Liver (tissue), 9 donors: ENCODE data around the gene ARHGAP35. TPM values are rescaled to one million over a fixed set of nuclear protein-coding genes. Genes with fewer than 3 reads are reported as not detected.
"Not testable (repeated sequence)": the region's sequence is repeated elsewhere in the genome, so short reads cannot be mapped to it uniquely, and the experiment has no call there.

ENCODE experiments used
- DNase-seq: peaks from one replicate; pipeline ENCODE4 v3.0.0-alpha.2; 2017; ENCODE audit warnings: low spot score
- H3K27ac ChIP-seq, 2 donors: one replicate each; pipeline ENCODE4 v1.7.0; 2013; ENCODE audit warnings: inconsistent platforms in 2 of 2, low read length in 2 of 2, control low read depth in 1 of 2, low read depth in 1 of 2, mild to moderate bottlenecking in 1 of 2
- H3K27me3 ChIP-seq, 4 donors: one replicate each; pipeline versions ENCODE4 v1.6.1 to v1.7.0; 2013; ENCODE audit warnings: low read length in 3 of 4, inconsistent platforms in 1 of 4, mild to moderate bottlenecking in 1 of 4, moderate library complexity in 1 of 4; ENCODE audit not compliant: control insufficient read depth in 4 of 4, insufficient read depth in 4 of 4
- H3K36me3 ChIP-seq, 4 donors: one replicate each; pipeline versions ENCODE4 v1.6.1 to v1.7.0; 2013; ENCODE audit warnings: low read length in 3 of 4, mild to moderate bottlenecking in 3 of 4, low read depth in 1 of 4, moderate library complexity in 1 of 4; ENCODE audit not compliant: control insufficient read depth in 4 of 4, insufficient read depth in 3 of 4
- H3K4me1 ChIP-seq, 4 donors: one replicate each; pipeline versions ENCODE4 v1.6.1 to v1.7.0; 2013; ENCODE audit warnings: low read length in 3 of 4, mild to moderate bottlenecking in 3 of 4, moderate library complexity in 1 of 4; ENCODE audit not compliant: control insufficient read depth in 4 of 4, insufficient read depth in 4 of 4
- H3K4me3 ChIP-seq, 3 donors: one replicate each; pipeline versions ENCODE4 v1.6.1 to v1.7.0; 2013; ENCODE audit warnings: low read length in 3 of 3, control low read depth in 1 of 3, low read depth in 1 of 3, mild to moderate bottlenecking in 1 of 3
- H3K9ac ChIP-seq, 2 donors: one replicate each; pipeline ENCODE4 v1.7.0; 2013; ENCODE audit warnings: low read length in 2 of 2, mild to moderate bottlenecking in 2 of 2, moderate library complexity in 2 of 2, control low read depth in 1 of 2, low read depth in 1 of 2
- H3K9me3 ChIP-seq, 4 donors: one replicate each; pipeline versions ENCODE4 v1.6.1 to v1.7.0; 2013; ENCODE audit warnings: low read length in 3 of 4; ENCODE audit not compliant: control insufficient read depth in 4 of 4
- CTCF ChIP-seq: fragments of 150-350 bp; IDR thresholded peaks from 2 replicates; pipeline ENCODE4 v1.5.1; 2017; ENCODE audit warnings: improper control_type of control experiment, low read depth, low read length; ENCODE audit not compliant: missing input control
- EGR1 ChIP-seq, 2 donors: IDR thresholded peaks; 2 replicates each; pipeline ENCODE4 v1.6.1; 2016 to 2018; ENCODE audit warnings: antibody characterized with exemption in 2 of 2, low read depth in 2 of 2
- FOXA1 ChIP-seq: IDR thresholded peaks from 2 replicates; pipeline ENCODE4 v1.6.1; 2016; ENCODE audit warnings: antibody characterized with exemption
- FOXA2 ChIP-seq: IDR thresholded peaks from 2 replicates; pipeline ENCODE4 v1.6.1; 2016; ENCODE audit warnings: antibody characterized with exemption
- GABPA ChIP-seq, 2 donors: IDR thresholded peaks in 1 of 2; conservative IDR thresholded peaks in 1 of 2; 2 replicates each; pipeline ENCODE4 v1.6.1; 2016; ENCODE audit warnings: antibody characterized with exemption in 2 of 2, mild to moderate bottlenecking in 1 of 2, moderate library complexity in 1 of 2
- HNF4A ChIP-seq, 2 donors: conservative IDR thresholded peaks; 2 replicates each; pipeline ENCODE4 v1.6.1; 2016; ENCODE audit warnings: antibody characterized with exemption in 2 of 2, mild to moderate bottlenecking in 2 of 2
- HNF4G ChIP-seq: IDR thresholded peaks from 2 replicates; pipeline ENCODE4 v1.6.1; 2016; ENCODE audit warnings: antibody characterized with exemption
- JUND ChIP-seq, 2 donors: IDR thresholded peaks; 2 replicates each; pipeline ENCODE4 v1.6.1; 2016; ENCODE audit warnings: antibody characterized with exemption in 2 of 2
- NR2F2 ChIP-seq: IDR thresholded peaks from 2 replicates; pipeline ENCODE4 v1.6.1; 2016; ENCODE audit warnings: antibody characterized with exemption
- RAD21 ChIP-seq, 2 donors: IDR thresholded peaks; 2 replicates each; pipeline ENCODE4 v1.6.1; 2016; ENCODE audit warnings: antibody characterized with exemption in 2 of 2, mild to moderate bottlenecking in 2 of 2
- RXRA ChIP-seq, 2 donors: IDR thresholded peaks; 2 replicates each; pipeline ENCODE4 v1.6.1; 2017 to 2018; ENCODE audit warnings: antibody characterized with exemption in 2 of 2, mild to moderate bottlenecking in 1 of 2
- SP1 ChIP-seq: IDR thresholded peaks from 2 replicates; pipeline ENCODE4 v1.6.1; 2018; ENCODE audit warnings: antibody characterized with exemption, mild to moderate bottlenecking
- TAF1 ChIP-seq: conservative IDR thresholded peaks from 2 replicates; pipeline ENCODE4 v1.6.1; 2016; ENCODE audit warnings: antibody characterized with exemption, mild to moderate bottlenecking
- YY1 ChIP-seq: IDR thresholded peaks from 2 replicates; pipeline ENCODE4 v1.6.1; 2016; ENCODE audit warnings: antibody characterized with exemption, mild to moderate bottlenecking
- WGBS: extraction: QIAGEN DNeasy Blood & Tissue Kit; methylation state at CpG from one replicate; pipeline ENCODE4 v1.1.7; 2013; 5-methylcytosine and 5-hydroxymethylcytosine counted together
- polyA plus RNA-seq, 2 donors: library from polyadenylated mRNA; stranded (reverse) in 1 of 2; unstranded in 1 of 2; fragments of 200-250 nt in 1 of 2; fragments of >200 nt in 1 of 2; fragmentation: Nextera tagmentation in 1 of 2; extraction: Ambion mirVana in 1 of 2; gene quantifications; one replicate each; pipeline versions ENCODE4 v1.2.1 to v1.2.3, GENCODE V29; 2013 to 2015
- total RNA-seq, 2 donors: library from RNA; depleted of rRNA; stranded (reverse); fragments of >200 nt; gene quantifications; one replicate each; pipeline ENCODE4 v1.2.3, GENCODE V29; 2014
- TF ChIP-seq, protein P1 (sequence below): IDR thresholded peaks from 2 replicates; pipeline ENCODE4 v1.6.1; 2016; ENCODE audit warnings: antibody characterized with exemption, mild to moderate bottlenecking
- TF ChIP-seq, protein P2 (sequence below): IDR thresholded peaks from 2 replicates; pipeline ENCODE4 v1.6.1; 2016; ENCODE audit warnings: antibody characterized with exemption
- TF ChIP-seq, protein P3 (sequence below): IDR thresholded peaks from 2 replicates; pipeline ENCODE4 v1.6.1; 2016; ENCODE audit warnings: antibody characterized with exemption
- TF ChIP-seq, protein P4 (sequence below): IDR thresholded peaks from 2 replicates; pipeline ENCODE4 v1.6.1; 2016; ENCODE audit warnings: antibody characterized with exemption
- donor health status: healthy.
- donor health status: healthy.
- donor health status: healthy.
- donor health status: healthy.
- donor health status: healthy.

ARHGAP35 gene
- total and polyA plus RNA-seq, 4 donors, result 15.5 to 49.2 (median 21.7) TPM

DNA sequence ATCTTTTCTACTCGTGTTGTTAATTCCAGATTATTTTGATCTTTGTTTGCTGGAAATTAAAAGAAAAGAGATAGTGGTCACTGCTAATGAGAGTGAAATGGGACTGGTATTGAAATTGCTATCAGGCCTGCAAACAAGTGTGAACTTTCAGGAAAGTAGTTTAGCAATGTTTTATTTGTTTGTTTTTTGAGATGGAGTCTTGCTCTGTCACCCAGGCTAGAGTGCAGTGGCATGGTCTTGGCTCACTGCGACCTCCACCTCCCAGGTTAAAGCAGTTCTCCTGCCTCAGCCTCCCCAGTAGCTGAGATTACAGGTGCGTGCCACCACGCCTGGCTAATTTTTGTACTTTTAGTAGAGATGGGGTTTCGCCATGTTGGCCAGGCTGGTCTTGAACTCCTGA is 10.4 kb downstream of the ARHGAP35 start:
- H3K36me3 ChIP-seq, DNase-seq, H3K9ac ChIP-seq, H3K4me3 ChIP-seq, H3K27me3 ChIP-seq, H3K9me3 ChIP-seq: not testable (repeated sequence)
- peak overlapping the region in 1 of 2 donors; percentile 66 for H3K27ac ChIP-seq
- WGBS, result 74% methylated on average over 5 of the region's 5 CpGs
- H3K4me1 ChIP-seq, result peaks cover 18 to 39% (median 28%) of the 10 kb centered on the region in 4 donors
- peak in 1 of 2 donors; percentile 55 for TF ChIP-seq RXRA (IDR thresholded peaks at IDR 0.05)
- TF ChIP-seq, protein P1, sequence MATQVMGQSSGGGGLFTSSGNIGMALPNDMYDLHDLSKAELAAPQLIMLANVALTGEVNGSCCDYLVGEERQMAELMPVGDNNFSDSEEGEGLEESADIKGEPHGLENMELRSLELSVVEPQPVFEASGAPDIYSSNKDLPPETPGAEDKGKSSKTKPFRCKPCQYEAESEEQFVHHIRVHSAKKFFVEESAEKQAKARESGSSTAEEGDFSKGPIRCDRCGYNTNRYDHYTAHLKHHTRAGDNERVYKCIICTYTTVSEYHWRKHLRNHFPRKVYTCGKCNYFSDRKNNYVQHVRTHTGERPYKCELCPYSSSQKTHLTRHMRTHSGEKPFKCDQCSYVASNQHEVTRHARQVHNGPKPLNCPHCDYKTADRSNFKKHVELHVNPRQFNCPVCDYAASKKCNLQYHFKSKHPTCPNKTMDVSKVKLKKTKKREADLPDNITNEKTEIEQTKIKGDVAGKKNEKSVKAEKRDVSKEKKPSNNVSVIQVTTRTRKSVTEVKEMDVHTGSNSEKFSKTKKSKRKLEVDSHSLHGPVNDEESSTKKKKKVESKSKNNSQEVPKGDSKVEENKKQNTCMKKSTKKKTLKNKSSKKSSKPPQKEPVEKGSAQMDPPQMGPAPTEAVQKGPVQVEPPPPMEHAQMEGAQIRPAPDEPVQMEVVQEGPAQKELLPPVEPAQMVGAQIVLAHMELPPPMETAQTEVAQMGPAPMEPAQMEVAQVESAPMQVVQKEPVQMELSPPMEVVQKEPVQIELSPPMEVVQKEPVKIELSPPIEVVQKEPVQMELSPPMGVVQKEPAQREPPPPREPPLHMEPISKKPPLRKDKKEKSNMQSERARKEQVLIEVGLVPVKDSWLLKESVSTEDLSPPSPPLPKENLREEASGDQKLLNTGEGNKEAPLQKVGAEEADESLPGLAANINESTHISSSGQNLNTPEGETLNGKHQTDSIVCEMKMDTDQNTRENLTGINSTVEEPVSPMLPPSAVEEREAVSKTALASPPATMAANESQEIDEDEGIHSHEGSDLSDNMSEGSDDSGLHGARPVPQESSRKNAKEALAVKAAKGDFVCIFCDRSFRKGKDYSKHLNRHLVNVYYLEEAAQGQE, result peak; percentile 18
- TF ChIP-seq RAD21 (IDR thresholded peaks at IDR 0.05), result peak in 1 of 2 donors; percentile 7
- TF ChIP-seq HNF4A (conservative IDR thresholded peaks at IDR 0.05), result peak; percentile 30 to 63
- TF ChIP-seq, protein P2, sequence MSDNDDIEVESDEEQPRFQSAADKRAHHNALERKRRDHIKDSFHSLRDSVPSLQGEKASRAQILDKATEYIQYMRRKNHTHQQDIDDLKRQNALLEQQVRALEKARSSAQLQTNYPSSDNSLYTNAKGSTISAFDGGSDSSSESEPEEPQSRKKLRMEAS, result peak; percentile 17

- Histone ChIP-seq H3K9me3 (no peaks in the 10 kb centered on the region), H3K9ac (no peak overlapping the region), H3K27me3 (no peaks in the 10 kb centered on the region), H3K4me3 (no peak overlapping the region), H3K27ac (peak overlapping the region; percentile 50 to 59), H3K4me1 (peaks cover 14 to 23% (median 17%) of the 10 kb centered on the region in 4 donors), H3K36me3 (no peaks in the 10 kb centered on the region)
- WGBS, result 67% methylated on average over 4 of the region's 4 CpGs
- TF ChIP-seq HNF4A (conservative IDR thresholded peaks at IDR 0.05), result peak; percentile 56 to 64
- TF ChIP-seq, protein P3, sequence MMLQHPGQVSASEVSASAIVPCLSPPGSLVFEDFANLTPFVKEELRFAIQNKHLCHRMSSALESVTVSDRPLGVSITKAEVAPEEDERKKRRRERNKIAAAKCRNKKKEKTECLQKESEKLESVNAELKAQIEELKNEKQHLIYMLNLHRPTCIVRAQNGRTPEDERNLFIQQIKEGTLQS, result no peak
- TF ChIP-seq, protein P1, result no peak
- TF ChIP-seq RXRA (IDR thresholded peaks at IDR 0.05), result peak in 1 of 2 donors; percentile 39
- TF ChIP-seq YY1, result peak; percentile 25
- TF ChIP-seq CTCF, result no peak
- TF ChIP-seq RAD21 (IDR thresholded peaks at IDR 0.05), result peak in 1 of 2 donors; percentile 18
- TF ChIP-seq JUND (IDR thresholded peaks at IDR 0.05), result no peak
- no peak for TF ChIP-seq TAF1
- TF ChIP-seq GABPA (IDR thresholded peaks at IDR 0.05 in 1 of 2, conservative IDR thresholded peaks at IDR 0.05 in 1 of 2), result no peak
- TF ChIP-seq FOXA2, result peak; percentile 18
- TF ChIP-seq, protein P4, sequence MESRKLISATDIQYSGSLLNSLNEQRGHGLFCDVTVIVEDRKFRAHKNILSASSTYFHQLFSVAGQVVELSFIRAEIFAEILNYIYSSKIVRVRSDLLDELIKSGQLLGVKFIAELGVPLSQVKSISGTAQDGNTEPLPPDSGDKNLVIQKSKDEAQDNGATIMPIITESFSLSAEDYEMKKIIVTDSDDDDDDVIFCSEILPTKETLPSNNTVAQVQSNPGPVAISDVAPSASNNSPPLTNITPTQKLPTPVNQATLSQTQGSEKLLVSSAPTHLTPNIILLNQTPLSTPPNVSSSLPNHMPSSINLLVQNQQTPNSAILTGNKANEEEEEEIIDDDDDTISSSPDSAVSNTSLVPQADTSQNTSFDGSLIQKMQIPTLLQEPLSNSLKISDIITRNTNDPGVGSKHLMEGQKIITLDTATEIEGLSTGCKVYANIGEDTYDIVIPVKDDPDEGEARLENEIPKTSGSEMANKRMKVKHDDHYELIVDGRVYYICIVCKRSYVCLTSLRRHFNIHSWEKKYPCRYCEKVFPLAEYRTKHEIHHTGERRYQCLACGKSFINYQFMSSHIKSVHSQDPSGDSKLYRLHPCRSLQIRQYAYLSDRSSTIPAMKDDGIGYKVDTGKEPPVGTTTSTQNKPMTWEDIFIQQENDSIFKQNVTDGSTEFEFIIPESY, result no peak
- TF ChIP-seq, protein P2, result peak; percentile 12
- TF ChIP-seq FOXA1, result no peak
- TF ChIP-seq NR2F2, result no peak
- peak; percentile 13 for TF ChIP-seq SP1
- no peak for TF ChIP-seq EGR1 (IDR thresholded peaks at IDR 0.05; ENCODE audit: low read depth in 2 of 2)
- TF ChIP-seq HNF4G, result no peak
- no peak for DNase-seq
Observed at GRCh38 chr19:46872967-46873366, 12.2 kb downstream of the ARHGAP35 start.
